ENCODE results near the gene SYT17. TPM values are rescaled to one million over a fixed set of nuclear protein-coding genes. Genes with fewer than 3 reads are reported as not detected.

Gene SYT17
- total RNA-seq, 1 donor from 2014 or later, result 3.1 TPM

- DNase-seq, result no peak
Observed at GRCh38 chr16:19139436-19140091, 28.5 kb upstream of the SYT17 start.

DNA sequence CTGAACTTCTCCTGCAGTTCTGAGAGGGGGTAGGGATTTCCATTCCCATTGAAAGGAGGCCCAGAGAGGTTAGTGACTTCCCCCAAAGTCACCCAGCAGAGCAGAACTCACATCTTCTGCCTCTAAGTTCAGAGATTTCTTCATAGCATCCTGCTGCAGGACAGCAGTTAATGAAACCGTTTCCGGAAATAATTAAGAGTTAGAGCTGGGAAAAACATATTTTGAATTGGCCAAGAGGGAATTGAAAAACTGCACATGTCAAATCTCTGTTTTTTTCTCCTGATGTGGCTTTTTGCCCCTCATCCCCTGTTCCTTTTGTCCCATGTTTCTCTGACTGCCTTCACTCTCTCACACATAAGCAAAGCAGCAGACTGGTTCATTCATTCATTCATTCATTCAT is 27.6 kb upstream of the SYT17 start:
- no peak for DNase-seq

- no peak for DNase-seq
Observed at GRCh38 chr16:19142939-19143598, 25.0 kb upstream of the SYT17 start.

- DNase-seq, result no peak
Observed at GRCh38 chr16:19143599-19143956, 24.5 kb upstream of the SYT17 start.

- DNase-seq, result no peak
Observed at GRCh38 chr16:19145010-19145409, 23.0 kb upstream of the SYT17 start.

DNA sequence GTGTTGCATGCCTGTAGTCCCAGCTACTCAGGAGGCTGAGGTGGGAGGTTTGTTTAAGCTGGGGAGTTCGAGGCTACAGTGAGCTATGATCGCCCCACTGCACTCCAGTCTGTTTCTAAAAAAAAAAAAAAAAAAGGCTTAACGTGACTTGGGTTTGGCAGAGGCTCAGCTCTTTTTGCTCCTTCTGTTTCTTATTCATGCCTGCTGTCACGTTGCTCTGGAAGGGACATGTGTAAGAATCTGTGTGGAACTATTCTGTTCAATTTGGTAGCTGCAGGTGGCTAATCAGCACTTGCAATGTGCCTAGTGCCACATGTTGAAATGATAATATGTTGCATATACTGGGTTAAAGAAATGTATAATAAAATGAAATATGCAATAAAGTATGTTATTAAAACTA is 20.9 kb upstream of the SYT17 start:
- DNase-seq, result no peak

- no peak for DNase-seq
Observed at GRCh38 chr16:19147627-19148026, 20.4 kb upstream of the SYT17 start.

DNA sequence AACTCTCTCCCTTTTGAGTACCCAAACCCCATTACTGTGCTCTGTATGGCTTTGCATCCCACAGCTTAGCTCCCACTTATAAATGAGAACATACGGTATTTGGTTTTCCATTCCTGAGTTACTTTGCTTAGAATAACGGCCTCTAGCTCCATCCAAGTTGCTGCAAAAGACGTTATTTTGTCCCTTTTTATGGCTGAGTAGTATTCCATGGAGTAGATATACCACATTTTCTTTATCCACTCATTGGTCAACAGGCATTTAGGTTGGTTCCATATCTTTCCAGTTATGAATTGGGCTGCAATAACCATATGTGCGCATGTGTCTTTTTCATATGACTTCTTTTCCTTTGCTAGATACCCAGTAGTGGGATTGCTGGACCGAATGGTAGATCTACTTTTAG is 19.9 kb upstream of the SYT17 start:
- DNase-seq, result no peak

GRCh38 chr16:19151310-19151709 is 16.7 kb upstream of the SYT17 start:
- DNase-seq, result no peak

GRCh38 chr16:19152042-19152441 is 16.0 kb upstream of the SYT17 start:
- DNase-seq, result no peak

- no peak for DNase-seq
Observed at GRCh38 chr16:19153876-19154275, 14.2 kb upstream of the SYT17 start.

GRCh38 chr16:19162085-19162484 is 6.0 kb upstream of the SYT17 start:
- DNase-seq, result no peak

GRCh38 chr16:19163215-19163614 is 4.8 kb upstream of the SYT17 start:
- no peak for DNase-seq

GRCh38 chr16:19164285-19164684 is 3.8 kb upstream of the SYT17 start:
- no peak for DNase-seq

DNA sequence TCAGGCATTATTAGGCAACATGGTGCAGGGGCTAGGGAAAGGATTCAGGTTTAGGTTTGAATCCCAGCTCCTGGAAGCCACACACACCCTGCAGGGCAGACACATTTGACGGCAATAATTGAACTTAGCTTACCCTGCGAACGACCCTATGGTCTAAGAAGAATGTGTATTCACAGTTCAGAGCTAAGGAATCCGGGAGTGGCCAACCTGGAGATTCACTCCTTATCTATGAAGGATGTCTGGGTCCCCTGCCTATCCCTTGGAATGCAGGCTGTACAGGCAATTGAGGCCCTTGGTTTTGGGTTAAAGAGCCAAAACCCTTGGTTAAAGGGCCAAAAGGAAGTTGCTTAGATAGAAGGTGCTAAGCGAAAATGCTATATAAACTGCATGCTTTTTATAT is 2.9 kb upstream of the SYT17 start:
- DNase-seq, result no peak

- DNase-seq, result no peak
Observed at GRCh38 chr16:19166500-19166899, 1.5 kb upstream of the SYT17 start.

- DNase-seq, result no peak
Observed at GRCh38 chr16:19168371-19169081, 486 bp downstream of the SYT17 start.

GRCh38 chr16:19169082-19169639 is 1.1 kb downstream of the SYT17 start:
- DNase-seq, result no peak

GRCh38 chr16:19170043-19170655 is 2.1 kb downstream of the SYT17 start:
- no peak for DNase-seq

GRCh38 chr16:19172098-19172780 is 4.2 kb downstream of the SYT17 start:
- no peak for DNase-seq

DNA sequence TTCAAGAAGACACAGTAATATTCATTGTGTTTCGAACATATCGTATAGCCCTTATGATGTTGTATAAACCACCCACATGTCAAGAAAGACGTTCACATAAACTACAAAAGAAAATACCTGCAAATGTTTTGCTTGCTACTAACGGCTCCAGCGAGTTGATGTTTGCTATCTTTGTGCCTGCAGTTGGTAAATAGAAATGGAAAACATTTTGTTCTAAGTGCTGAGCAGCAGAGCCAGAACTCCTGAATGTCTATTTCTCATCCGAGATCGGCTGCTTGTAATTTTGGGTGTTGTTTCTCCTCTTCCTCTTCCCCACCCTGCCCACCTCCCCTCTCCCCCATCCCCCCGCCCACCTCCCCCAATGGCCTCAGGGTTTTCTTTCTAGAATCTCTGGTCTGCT is 5.0 kb downstream of the SYT17 start:
- DNase-seq, result no peak

DNA sequence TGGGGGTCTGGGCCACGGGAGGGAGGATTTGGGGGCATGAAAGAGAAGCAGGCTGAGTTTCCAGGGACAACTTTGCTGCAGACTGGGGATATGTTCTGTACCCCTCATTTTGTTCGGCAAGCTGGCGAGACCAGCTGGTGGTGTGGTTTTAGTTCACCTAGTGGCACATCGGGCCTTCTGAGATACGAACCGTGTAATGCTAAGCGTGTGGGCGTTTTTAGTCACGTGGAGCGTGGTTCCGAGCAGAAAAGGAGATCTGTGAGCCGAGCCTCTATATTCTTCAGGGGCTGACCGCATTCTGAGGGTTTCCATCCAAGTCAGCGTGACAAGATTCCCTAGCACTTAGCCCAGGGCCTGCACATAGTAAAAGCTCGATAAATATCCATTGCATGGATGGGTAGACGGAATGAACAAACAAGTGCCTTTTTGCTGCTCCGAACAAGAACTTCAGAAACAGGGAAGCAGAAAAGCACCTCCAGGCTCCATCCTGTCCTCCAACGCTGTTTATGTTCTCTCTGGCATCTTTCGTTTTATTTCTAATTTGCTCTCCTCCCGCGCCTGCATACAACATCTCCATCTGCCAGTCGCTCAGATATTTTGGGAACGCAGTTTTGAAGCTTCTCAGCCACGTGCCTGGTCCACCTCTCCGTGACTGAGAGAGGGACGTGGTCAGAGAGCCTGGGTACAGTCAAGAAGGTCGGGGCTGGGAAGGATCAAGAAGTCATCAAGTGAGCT is 5.8 kb downstream of the SYT17 start:
- DNase-seq, result no peak
